ENCODE data around the gene ADRM1. TPM values are rescaled to one million over a fixed set of nuclear protein-coding genes. Genes with fewer than 3 reads are reported as not detected.

Gene ADRM1
- total RNA-seq, 1 experiment from 2014 or later = 263 TPM

GRCh38 chr20:62280303-62280702 lies 22.5 kb upstream of the ADRM1 start:
- H3K9me3 ChIP-seq = no peaks in the 10 kb centered on the region
- Mint-ChIP-seq H3K27ac (ENCODE audit: unreplicated experiment) (no peak overlapping the region), H3K9me3 (ENCODE audit: unreplicated experiment) (no peaks in the 10 kb centered on the region), H3K4me3 (ENCODE audit: unreplicated experiment) (no peak overlapping the region), H3K36me3 (ENCODE audit: insufficient read depth, unreplicated experiment) (peaks cover 100% of the 10 kb centered on the region), H3K4me1 (ENCODE audit: low read depth, unreplicated experiment) (no peaks in the 10 kb centered on the region), H3K27me3 (ENCODE audit: insufficient read depth, unreplicated experiment) (no peaks in the 10 kb centered on the region)
- ChIA-PET CTCF (no interaction called here), POLR2A (no interaction called here)
- DNase-seq = no peak
- no peaks in the 10 kb centered on the region for H3K4me1 ChIP-seq
- peaks cover 13% of the 10 kb centered on the region for H3K36me3 ChIP-seq (ENCODE audit: control insufficient read depth, insufficient read depth, low read length)
- no peaks in the 10 kb centered on the region for H3K27me3 ChIP-seq (replicated peaks; ENCODE audit: control insufficient read depth, insufficient read depth, low read length)
- no TSS peak for BruUV-seq (replicated peaks)
- no peak for TF ChIP-seq CTCF (IDR thresholded peaks at IDR 0.05; ENCODE audit: insufficient read depth in 1 of 2, low read depth in 1 of 2, low read length in 1 of 2, severe bottlenecking in 1 of 2, unreplicated experiment in 1 of 2)
- intact Hi-C loops (cut with micrococcal nuclease; ENCODE audit: unreplicated experiment) = no loop called here
- no peak overlapping the region for H3K4me3 ChIP-seq (ENCODE audit: low read depth, low read length)

GRCh38 chr20:62281161-62281933 lies 21.4 kb upstream of the ADRM1 start:
- Mint-ChIP-seq H3K36me3 (ENCODE audit: insufficient read depth, unreplicated experiment) (peaks cover 97% of the 10 kb centered on the region), H3K9me3 (ENCODE audit: unreplicated experiment) (no peaks in the 10 kb centered on the region), H3K4me3 (ENCODE audit: unreplicated experiment) (no peak overlapping the region), H3K4me1 (ENCODE audit: low read depth, unreplicated experiment) (no peaks in the 10 kb centered on the region), H3K27me3 (ENCODE audit: insufficient read depth, unreplicated experiment) (no peaks in the 10 kb centered on the region), H3K27ac (ENCODE audit: unreplicated experiment) (no peak overlapping the region)
- no peak for TF ChIP-seq CTCF (IDR thresholded peaks at IDR 0.05; ENCODE audit: insufficient read depth in 1 of 2, low read depth in 1 of 2, low read length in 1 of 2, severe bottlenecking in 1 of 2, unreplicated experiment in 1 of 2)
- no peaks in the 10 kb centered on the region for H3K27me3 ChIP-seq (replicated peaks; ENCODE audit: control insufficient read depth, insufficient read depth, low read length)
- no peaks in the 10 kb centered on the region for H3K4me1 ChIP-seq
- CTCF ChIA-PET = no interaction called here
- peaks cover 13% of the 10 kb centered on the region for H3K36me3 ChIP-seq (ENCODE audit: control insufficient read depth, insufficient read depth, low read length)
- no peaks in the 10 kb centered on the region for H3K9me3 ChIP-seq
- H3K4me3 ChIP-seq (ENCODE audit: low read depth, low read length) = no peak overlapping the region
- POLR2A ChIA-PET = no interaction called here
- intact Hi-C loops (cut with micrococcal nuclease; ENCODE audit: unreplicated experiment) = no loop called here
- no TSS peak for BruUV-seq (replicated peaks)
- DNase-seq = no peak

- Histone ChIP-seq H3K27me3 (replicated peaks; ENCODE audit: control insufficient read depth, insufficient read depth, low read length) (no peaks in the 10 kb centered on the region), H3K4me1 (no peaks in the 10 kb centered on the region), H3K36me3 (ENCODE audit: control insufficient read depth, insufficient read depth, low read length) (peaks cover 17% of the 10 kb centered on the region), H3K9me3 (no peaks in the 10 kb centered on the region), H3K4me3 (ENCODE audit: low read depth, low read length) (no peak overlapping the region)
- CTCF ChIA-PET = no interaction called here
- Mint-ChIP-seq H3K4me1 (ENCODE audit: low read depth, unreplicated experiment) (no peaks in the 10 kb centered on the region), H3K4me3 (ENCODE audit: unreplicated experiment) (no peak overlapping the region), H3K27ac (ENCODE audit: unreplicated experiment) (no peak overlapping the region), H3K9me3 (ENCODE audit: unreplicated experiment) (no peaks in the 10 kb centered on the region), H3K36me3 (ENCODE audit: insufficient read depth, unreplicated experiment) (peaks cover 96% of the 10 kb centered on the region), H3K27me3 (ENCODE audit: insufficient read depth, unreplicated experiment) (no peaks in the 10 kb centered on the region)
- DNase-seq = no peak
- TF ChIP-seq CTCF (IDR thresholded peaks at IDR 0.05; ENCODE audit: insufficient read depth in 1 of 2, low read depth in 1 of 2, low read length in 1 of 2, severe bottlenecking in 1 of 2, unreplicated experiment in 1 of 2) = no peak
- intact Hi-C loops (cut with micrococcal nuclease; ENCODE audit: unreplicated experiment) = no loop called here
- POLR2A ChIA-PET = no interaction called here
- BruUV-seq (replicated peaks) = no TSS peak
Observed at GRCh38 chr20:62282103-62282502, 20.7 kb upstream of the ADRM1 start.
